ENCODE measurements around the gene PHC2.

The PHC2 gene

GRCh38 chr1:33393991-33394390 is 36.9 kb downstream of the PHC2 start:
- Histone ChIP-seq H3K4me2 (ENCODE audit: low read depth, low read length) (no peak overlapping the region), H3K9me3 (replicated peaks; ENCODE audit: insufficient read depth, low read length) (no peaks in the 10 kb centered on the region)

GRCh38 chr1:33393524-33393923 is 37.4 kb downstream of the PHC2 start:
- no peak for DNase-seq
- H3K36me3 ChIP-seq (replicated peaks; ENCODE audit: insufficient read depth, low read length): no peaks in the 10 kb centered on the region
- H4K20me1 ChIP-seq (ENCODE audit: insufficient read depth, low read length): no peaks in the 10 kb centered on the region
- no peak for TF ChIP-seq EZH2phosphoT487 (IDR thresholded peaks at IDR 0.05; ENCODE audit: low read length)
- TF ChIP-seq CTCF (IDR thresholded peaks at IDR 0.05; ENCODE audit: low read length): no peak
- no peak for TF ChIP-seq EZH2 (optimal IDR thresholded peaks at IDR 0.05; ENCODE audit: low read depth, low read length)
- no peaks in the 10 kb centered on the region for H3K9me3 ChIP-seq (replicated peaks; ENCODE audit: insufficient read depth, low read length)
- no peak overlapping the region for H3K4me2 ChIP-seq (ENCODE audit: low read depth, low read length)
- no peaks in the 10 kb centered on the region for H3K79me2 ChIP-seq (ENCODE audit: low read length)
- H3K9ac ChIP-seq (ENCODE audit: low read length): no peak overlapping the region
- H3K4me3 ChIP-seq (ENCODE audit: low read length): no peak overlapping the region
- no peaks in the 10 kb centered on the region for H3K9me2 ChIP-seq (replicated peaks; ENCODE audit: insufficient read depth, low read length)
- H3F3A ChIP-seq (ENCODE audit: insufficient read depth, low read length): peaks cover 6% of the 10 kb centered on the region
- no peak overlapping the region for H2AFZ ChIP-seq (ENCODE audit: low read length)
- H3K4me1 ChIP-seq (ENCODE audit: low read length): peaks cover 14% of the 10 kb centered on the region
- H3K27ac ChIP-seq (ENCODE audit: low read length): no peak overlapping the region
- H3K27me3 ChIP-seq (replicated peaks; ENCODE audit: insufficient read depth, low read length): no peaks in the 10 kb centered on the region

More at GRCh38 chr1:33393991-33394390, 36.9 kb downstream of the PHC2 start:
- no peak for DNase-seq
- Histone ChIP-seq H3K4me3 (ENCODE audit: low read length) (no peak overlapping the region), H2AFZ (ENCODE audit: low read length) (no peak overlapping the region), H3F3A (ENCODE audit: insufficient read depth, low read length) (peaks cover 6% of the 10 kb centered on the region), H3K9ac (ENCODE audit: low read length) (no peak overlapping the region), H3K27me3 (replicated peaks; ENCODE audit: insufficient read depth, low read length) (no peaks in the 10 kb centered on the region), H3K79me2 (ENCODE audit: low read length) (no peaks in the 10 kb centered on the region), H3K4me1 (ENCODE audit: low read length) (peaks cover 17% of the 10 kb centered on the region), H3K36me3 (replicated peaks; ENCODE audit: insufficient read depth, low read length) (no peaks in the 10 kb centered on the region), H3K9me2 (replicated peaks; ENCODE audit: insufficient read depth, low read length) (no peaks in the 10 kb centered on the region), H4K20me1 (ENCODE audit: insufficient read depth, low read length) (no peaks in the 10 kb centered on the region), H3K27ac (ENCODE audit: low read length) (no peak overlapping the region)
- TF ChIP-seq CTCF (IDR thresholded peaks at IDR 0.05; ENCODE audit: low read length) (no peak), EZH2phosphoT487 (IDR thresholded peaks at IDR 0.05; ENCODE audit: low read length) (no peak), EZH2 (optimal IDR thresholded peaks at IDR 0.05; ENCODE audit: low read depth, low read length) (no peak)

GRCh38 chr1:33392639-33393038 is 38.3 kb downstream of the PHC2 start:
- H4K20me1 ChIP-seq (ENCODE audit: insufficient read depth, low read length): no peaks in the 10 kb centered on the region
- H3K4me1 ChIP-seq (ENCODE audit: low read length): peaks cover 5% of the 10 kb centered on the region
- TF ChIP-seq EZH2 (optimal IDR thresholded peaks at IDR 0.05; ENCODE audit: low read depth, low read length) (no peak), CTCF (IDR thresholded peaks at IDR 0.05; ENCODE audit: low read length) (no peak), EZH2phosphoT487 (IDR thresholded peaks at IDR 0.05; ENCODE audit: low read length) (no peak)
- H3K27me3 ChIP-seq (replicated peaks; ENCODE audit: insufficient read depth, low read length): no peaks in the 10 kb centered on the region
- H2AFZ ChIP-seq (ENCODE audit: low read length): no peak overlapping the region
- no peak overlapping the region for H3K4me3 ChIP-seq (ENCODE audit: low read length)
- no peaks in the 10 kb centered on the region for H3K36me3 ChIP-seq (replicated peaks; ENCODE audit: insufficient read depth, low read length)
- no peak overlapping the region for H3K27ac ChIP-seq (ENCODE audit: low read length)
- H3K9ac ChIP-seq (ENCODE audit: low read length): no peak overlapping the region
- DNase-seq: no peak
- no peak overlapping the region for H3K4me2 ChIP-seq (ENCODE audit: low read depth, low read length)
- H3F3A ChIP-seq (ENCODE audit: insufficient read depth, low read length): no peaks in the 10 kb centered on the region
- H3K79me2 ChIP-seq (ENCODE audit: low read length): no peaks in the 10 kb centered on the region
- no peaks in the 10 kb centered on the region for H3K9me2 ChIP-seq (replicated peaks; ENCODE audit: insufficient read depth, low read length)
- H3K9me3 ChIP-seq (replicated peaks; ENCODE audit: insufficient read depth, low read length): no peaks in the 10 kb centered on the region
